Measurements from ENCODE around the gene CYB5R4. TPM values are rescaled to one million over a fixed set of nuclear protein-coding genes. Genes with fewer than 3 reads are reported as not detected.

The CYB5R4 gene
- total and polyA plus RNA-seq, 5 donors, result 3.9 to 16.1 (median 13.9) TPM

DNA sequence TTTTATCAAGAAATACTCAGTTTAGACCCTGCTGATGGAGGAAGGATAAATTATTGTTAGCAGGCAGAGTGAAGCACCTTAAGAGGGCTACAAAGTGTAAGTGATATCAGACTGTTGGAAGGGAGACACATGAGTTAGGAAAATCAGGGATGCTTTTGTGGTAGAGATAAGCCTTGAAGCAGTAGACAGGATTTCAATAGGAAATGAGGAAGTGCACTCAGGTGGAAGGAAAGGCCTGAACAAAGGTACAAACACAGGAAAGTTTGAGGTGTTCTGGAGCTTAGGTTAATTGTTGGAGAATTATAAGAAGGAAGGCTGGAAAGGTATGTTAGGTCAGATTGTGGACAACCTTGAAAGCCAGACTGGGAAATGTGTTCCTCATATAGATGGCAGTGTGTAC is 7.6 kb downstream of the CYB5R4 start:
- Histone ChIP-seq H3K27ac (ENCODE audit: low read length) (no peak overlapping the region), H3K4me1 (ENCODE audit: control insufficient read depth, insufficient read depth, low read length) (no peaks in the 10 kb centered on the region), H3K9me3 (ENCODE audit: control insufficient read depth, low read length) (no peaks in the 10 kb centered on the region), H3K27me3 (ENCODE audit: control insufficient read depth, insufficient read depth) (no peaks in the 10 kb centered on the region), H3K4me3 (ENCODE audit: low read length) (no peak overlapping the region)
- ATAC-seq, result no peak
- intact Hi-C loops (cut with DNase I), result no loop called here
- no peak for DNase-seq

DNA sequence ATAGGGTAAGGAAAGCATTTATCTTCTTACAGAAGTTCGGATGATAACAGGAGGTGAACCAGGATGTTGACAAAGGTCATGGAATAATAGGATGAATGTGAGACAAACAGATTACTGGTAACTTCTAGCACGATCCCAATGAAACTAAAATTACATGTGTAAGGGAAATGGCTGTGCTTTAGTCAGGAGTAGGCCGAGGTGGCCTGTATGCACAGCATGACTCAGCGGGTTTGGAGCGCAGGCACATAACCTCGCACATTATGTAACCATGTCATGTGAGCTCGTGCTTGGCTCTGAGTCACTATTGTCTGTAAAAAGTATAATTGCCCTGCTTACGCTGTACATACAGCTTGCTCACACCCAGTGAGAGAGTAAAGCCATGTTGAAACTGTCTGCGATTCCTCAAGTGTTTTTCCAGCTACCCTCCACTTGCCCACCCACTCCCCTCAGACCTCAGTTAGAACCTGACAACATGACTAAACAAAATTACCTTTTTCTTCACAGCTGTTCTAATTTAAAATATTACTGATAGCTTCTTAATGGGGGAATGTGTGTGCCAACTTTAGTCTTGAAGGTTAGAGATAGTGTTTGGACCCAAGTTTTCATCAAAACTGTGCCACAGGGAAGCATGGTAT is 8.2 kb downstream of the CYB5R4 start:
- no peak overlapping the region for H3K4me3 ChIP-seq (ENCODE audit: low read length)
- ATAC-seq (peak; percentile 51 to 63), DNase-seq (peak in 2 of 3 donors; percentile 17 to 66)
- WGBS, result 87% methylated on average over 9 of the region's 9 CpGs
- no peak overlapping the region for H3K27ac ChIP-seq (ENCODE audit: low read length)
- no peaks in the 10 kb centered on the region for H3K9me3 ChIP-seq (ENCODE audit: control insufficient read depth, low read length)
- H3K27me3 ChIP-seq (ENCODE audit: control insufficient read depth, insufficient read depth), result no peaks in the 10 kb centered on the region
- H3K4me1 ChIP-seq (ENCODE audit: control insufficient read depth, insufficient read depth, low read length), result no peaks in the 10 kb centered on the region
- intact Hi-C loops (cut with DNase I), result no loop called here

DNA sequence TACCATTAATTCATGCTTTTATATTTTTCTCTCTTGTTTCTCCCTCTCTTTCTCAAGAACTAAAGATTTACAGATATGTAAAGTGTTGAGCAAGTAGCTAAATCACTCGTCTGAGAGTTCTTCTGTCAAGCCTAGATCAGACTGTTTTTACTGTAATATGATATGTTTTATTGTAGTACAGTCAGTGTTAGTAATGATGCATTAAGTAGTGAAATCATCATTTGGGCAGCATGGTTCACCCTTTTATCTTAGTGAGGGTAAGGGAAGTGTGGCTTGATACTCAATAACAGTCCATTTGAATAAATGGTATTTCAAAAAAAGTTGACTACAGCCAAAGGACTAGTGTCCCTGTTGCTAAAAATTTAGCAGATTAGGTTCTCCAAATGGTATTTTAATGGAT is 9.2 kb downstream of the CYB5R4 start:
- Histone ChIP-seq H3K27ac (ENCODE audit: low read length) (no peak overlapping the region), H3K27me3 (ENCODE audit: control insufficient read depth, insufficient read depth) (no peaks in the 10 kb centered on the region), H3K4me1 (ENCODE audit: control insufficient read depth, insufficient read depth, low read length) (no peaks in the 10 kb centered on the region), H3K9me3 (ENCODE audit: control insufficient read depth, low read length) (no peaks in the 10 kb centered on the region), H3K4me3 (ENCODE audit: low read length) (no peak overlapping the region)
- ATAC-seq, result no peak
- 53% methylated on average over 1 of the region's 1 CpG for WGBS
- DNase-seq, result no peak
- intact Hi-C loops (cut with DNase I), result no loop called here

GRCh38 chr6:83870649-83871048 is 11.2 kb downstream of the CYB5R4 start:
- DNase-seq, result no peak
- Histone ChIP-seq H3K27ac (ENCODE audit: low read length) (no peak overlapping the region), H3K4me3 (ENCODE audit: low read length) (no peak overlapping the region), H3K27me3 (ENCODE audit: control insufficient read depth, insufficient read depth) (no peaks in the 10 kb centered on the region), H3K9me3 (ENCODE audit: control insufficient read depth, low read length) (no peaks in the 10 kb centered on the region), H3K4me1 (ENCODE audit: control insufficient read depth, insufficient read depth, low read length) (no peaks in the 10 kb centered on the region)
- 94% methylated on average over 4 of the region's 4 CpGs for WGBS
- intact Hi-C loops (cut with DNase I), result no loop called here
- ATAC-seq, result no peak

DNA sequence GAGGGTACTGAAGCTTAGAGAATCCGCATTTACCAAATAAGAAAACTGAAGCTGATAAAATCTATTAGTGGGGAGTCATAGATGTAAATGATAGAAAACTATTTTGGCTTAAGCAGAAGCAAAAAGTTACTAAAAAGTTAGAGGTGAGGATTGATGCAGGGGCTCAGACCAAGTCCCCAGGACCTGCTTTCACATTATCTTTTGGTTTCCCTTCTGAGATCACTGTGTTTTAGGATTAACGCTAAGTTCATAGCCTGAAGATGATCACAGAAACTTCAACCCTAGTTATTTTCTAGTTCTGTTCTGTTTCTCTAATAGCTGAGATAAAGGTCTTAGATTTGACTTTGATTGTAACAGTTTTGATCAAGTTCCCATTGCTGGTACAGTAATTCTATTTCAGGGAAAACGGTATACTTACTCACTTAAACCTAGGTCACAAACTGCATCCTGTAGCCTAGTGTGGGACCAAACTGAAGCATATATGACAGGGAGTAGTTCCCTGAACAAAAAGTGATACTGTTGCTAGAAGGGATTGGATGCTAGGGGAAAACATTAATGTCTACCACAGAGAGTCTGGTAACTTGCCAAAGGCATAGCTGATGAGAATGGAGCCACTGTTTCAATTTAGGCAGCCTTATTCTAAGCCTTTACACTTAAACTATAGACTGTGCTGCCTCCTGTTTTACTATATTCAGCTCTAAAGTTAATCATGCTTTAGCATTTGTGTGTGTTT is 13.1 kb downstream of the CYB5R4 start:
- no peaks in the 10 kb centered on the region for H3K9me3 ChIP-seq (ENCODE audit: control insufficient read depth, low read length)
- DNase-seq (no peak), ATAC-seq (no peak)
- H3K4me3 ChIP-seq (ENCODE audit: low read length), result no peak overlapping the region
- WGBS, result 87% methylated on average over 3 of the region's 3 CpGs
- H3K27me3 ChIP-seq (ENCODE audit: control insufficient read depth, insufficient read depth), result no peaks in the 10 kb centered on the region
- no peaks in the 10 kb centered on the region for H3K4me1 ChIP-seq (ENCODE audit: control insufficient read depth, insufficient read depth, low read length)
- H3K27ac ChIP-seq (ENCODE audit: low read length), result no peak overlapping the region
- intact Hi-C loops (cut with DNase I), result no loop called here

DNA sequence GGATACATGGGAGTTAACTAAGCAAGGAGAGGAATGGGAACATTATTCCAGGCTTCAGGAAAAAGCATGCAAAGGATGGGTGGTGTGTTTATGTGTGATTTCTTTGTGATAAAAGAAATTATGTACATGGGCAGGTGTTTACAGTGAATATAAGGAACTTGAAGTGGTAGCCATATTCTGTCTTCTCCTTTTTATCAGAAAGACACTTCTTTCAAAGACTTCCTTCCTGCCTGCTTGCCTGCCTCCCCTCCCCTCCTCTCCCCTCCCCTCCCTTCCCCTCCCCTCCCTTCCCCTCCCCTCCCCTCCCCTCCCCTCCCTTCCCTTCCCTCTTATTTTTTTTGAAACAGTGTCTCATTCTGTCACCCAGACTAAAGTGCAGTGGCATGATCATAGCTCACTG is 14.4 kb downstream of the CYB5R4 start:
- no peak for DNase-seq
- ATAC-seq, result no peak
- Histone ChIP-seq H3K27me3 (ENCODE audit: control insufficient read depth, insufficient read depth) (no peaks in the 10 kb centered on the region), H3K4me3 (ENCODE audit: low read length) (no peak overlapping the region), H3K4me1 (ENCODE audit: control insufficient read depth, insufficient read depth, low read length) (no peaks in the 10 kb centered on the region), H3K9me3 (ENCODE audit: control insufficient read depth, low read length) (no peaks in the 10 kb centered on the region), H3K27ac (ENCODE audit: low read length) (no peak overlapping the region)
- intact Hi-C loops (cut with DNase I), result no loop called here

DNA sequence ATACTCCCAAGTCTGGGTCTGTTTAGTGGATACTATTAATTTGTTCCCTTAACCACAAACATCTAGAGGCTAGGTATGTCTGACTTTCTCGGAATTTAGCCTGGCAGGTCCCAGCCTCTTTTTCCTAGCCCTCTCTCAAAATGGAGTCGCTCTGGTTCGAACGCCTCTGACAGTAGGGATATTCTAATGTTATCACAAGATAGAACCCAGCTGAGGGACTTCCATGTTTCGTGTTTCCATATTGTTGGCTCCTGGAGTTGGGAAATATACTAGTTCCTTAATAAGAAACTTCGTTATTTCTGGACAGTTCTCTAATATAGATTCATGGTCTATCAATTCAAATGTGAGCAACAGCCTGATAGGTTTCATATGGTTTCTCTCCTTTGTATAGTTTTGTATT is 16.4 kb downstream of the CYB5R4 start:
- no peak overlapping the region for H3K4me3 ChIP-seq (ENCODE audit: low read length)
- ATAC-seq, result no peak
- no peaks in the 10 kb centered on the region for H3K4me1 ChIP-seq (ENCODE audit: control insufficient read depth, insufficient read depth, low read length)
- H3K27ac ChIP-seq (ENCODE audit: low read length), result no peak overlapping the region
- H3K9me3 ChIP-seq (ENCODE audit: control insufficient read depth, low read length), result no peaks in the 10 kb centered on the region
- DNase-seq, result no peak
- 90% methylated on average over 6 of the region's 6 CpGs for WGBS
- no peaks in the 10 kb centered on the region for H3K27me3 ChIP-seq (ENCODE audit: control insufficient read depth, insufficient read depth)
- intact Hi-C loops (cut with DNase I), result no loop called here

- intact Hi-C loops (cut with DNase I), result no loop called here
- 64% methylated on average over 4 of the region's 4 CpGs for WGBS
These were observed 19.6 kb downstream of the CYB5R4 start for GRCh38 chr6:83878902-83879644.

GRCh38 chr6:83879746-83880145 is 20.3 kb downstream of the CYB5R4 start:
- ATAC-seq (no peak), DNase-seq (no peak)
- Histone ChIP-seq H3K9me3 (ENCODE audit: control insufficient read depth, low read length) (no peaks in the 10 kb centered on the region), H3K4me3 (ENCODE audit: low read length) (no peak overlapping the region), H3K27ac (ENCODE audit: low read length) (no peak overlapping the region), H3K27me3 (ENCODE audit: control insufficient read depth, insufficient read depth) (no peaks in the 10 kb centered on the region), H3K4me1 (ENCODE audit: control insufficient read depth, insufficient read depth, low read length) (no peaks in the 10 kb centered on the region)
- 79% methylated on average over 4 of the region's 4 CpGs for WGBS
- intact Hi-C loops (cut with DNase I), result loop anchor here in 3 of 4 donors (5.0 kb wide), 2 partner anchors 338 to 343 kb away; no protein-coding TSS in a partner anchor

More at GRCh38 chr6:83878902-83879644, 19.6 kb downstream of the CYB5R4 start:
- Histone ChIP-seq H3K9me3 (ENCODE audit: control insufficient read depth, low read length) (no peaks in the 10 kb centered on the region), H3K4me3 (ENCODE audit: low read length) (no peak overlapping the region), H3K27me3 (ENCODE audit: control insufficient read depth, insufficient read depth) (no peaks in the 10 kb centered on the region), H3K27ac (ENCODE audit: low read length) (no peak overlapping the region), H3K4me1 (ENCODE audit: control insufficient read depth, insufficient read depth, low read length) (no peaks in the 10 kb centered on the region)
- ATAC-seq (no peak), DNase-seq (no peak)

DNA sequence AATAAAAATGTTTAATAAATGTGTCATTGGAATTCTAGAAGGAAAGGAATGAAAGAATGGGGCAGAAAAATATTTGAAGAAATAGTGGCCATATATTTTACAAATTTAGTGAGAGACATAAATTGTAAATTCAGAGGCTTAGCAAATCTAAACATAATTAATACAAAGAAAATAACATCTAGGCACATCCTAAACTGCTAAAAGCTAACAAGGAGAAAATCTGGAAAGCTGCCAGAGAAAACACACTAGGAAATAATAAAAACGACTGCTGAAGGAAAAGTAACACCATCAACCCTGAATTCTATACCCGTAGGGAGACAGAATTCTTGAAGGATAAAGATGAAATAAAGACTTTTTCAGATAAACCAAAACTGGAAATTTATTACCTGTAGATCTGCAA is 23.8 kb downstream of the CYB5R4 start:
- DNase-seq (no peak), ATAC-seq (no peak)
- 28% methylated on average over 2 of the region's 2 CpGs for WGBS
- Histone ChIP-seq H3K27ac (ENCODE audit: low read length) (no peak overlapping the region), H3K27me3 (ENCODE audit: control insufficient read depth, insufficient read depth) (no peaks in the 10 kb centered on the region), H3K9me3 (ENCODE audit: control insufficient read depth, low read length) (no peaks in the 10 kb centered on the region), H3K4me1 (ENCODE audit: control insufficient read depth, insufficient read depth, low read length) (no peaks in the 10 kb centered on the region), H3K4me3 (ENCODE audit: low read length) (no peak overlapping the region)
- intact Hi-C loops (cut with DNase I), result loop anchor here (2.0 to 5.0 kb wide), 3 partner anchors 334 to 339 kb away; no protein-coding TSS in a partner anchor

GRCh38 chr6:83884523-83884922 is 25.0 kb downstream of the CYB5R4 start:
- 8% methylated on average over 4 of the region's 4 CpGs for WGBS
- no peaks in the 10 kb centered on the region for H3K9me3 ChIP-seq (ENCODE audit: control insufficient read depth, low read length)
- no peaks in the 10 kb centered on the region for H3K27me3 ChIP-seq (ENCODE audit: control insufficient read depth, insufficient read depth)
- H3K27ac ChIP-seq (ENCODE audit: low read length), result no peak overlapping the region
- ATAC-seq, result no peak
- H3K4me1 ChIP-seq (ENCODE audit: control insufficient read depth, insufficient read depth, low read length), result no peaks in the 10 kb centered on the region
- H3K4me3 ChIP-seq (ENCODE audit: low read length), result no peak overlapping the region
- intact Hi-C loops (cut with DNase I), result loop anchor here in 3 of 4 donors (5.0 kb wide), 2 partner anchors 333 to 338 kb away; no protein-coding TSS in a partner anchor
- no peak for DNase-seq
